GM23338 (cell line): ENCODE measurements around the gene GFOD1. TPM values are rescaled to one million over a fixed set of nuclear protein-coding genes. Genes with fewer than 3 reads are reported as not detected.

Experiments
- ATAC-seq: fragments of 200-7000 bp; cut with Tn5 transposase; 3 replicates; pipeline ENCODE4 v1.9.1; 2020
- DNase-seq: peaks from one replicate; pipeline ENCODE4 v3.0.0-alpha.2; 2015; ENCODE audit warnings: low spot score
- H2AFZ ChIP-seq: fragments of 200-600 bp; sonication (generic); 2 replicates; pipeline ENCODE4 v1.8.0; 2016; ENCODE audit warnings: antibody characterized with exemption, mild to moderate bottlenecking, moderate library complexity
- H3F3A ChIP-seq: fragments of 200-600 bp; sonication (generic); replicated peaks from 2 replicates; pipeline ENCODE4 v1.8.0; 2017; ENCODE audit warnings: antibody characterized with exemption, mixed run types, low read depth
- H3K27ac ChIP-seq: fragments of 200-600 bp; sonication (generic); 2 replicates; pipeline ENCODE4 v1.6.1; 2016; ENCODE audit warnings: low read depth
- H3K27me3 ChIP-seq: fragments of 200-600 bp; sonication (generic); 2 replicates; pipeline ENCODE4 v1.8.0; 2016; ENCODE audit warnings: mild to moderate bottlenecking, mixed run types, moderate library complexity; ENCODE audit not compliant: insufficient read depth
- H3K36me3 ChIP-seq: fragments of 200-600 bp; sonication (generic); 2 replicates; pipeline ENCODE4 v1.8.0; 2016; ENCODE audit warnings: mild to moderate bottlenecking; ENCODE audit not compliant: insufficient read depth
- H3K4me1 ChIP-seq: fragments of 200-600 bp; sonication (generic); 2 replicates; pipeline ENCODE4 v1.8.0; 2016; ENCODE audit warnings: mild to moderate bottlenecking, moderate library complexity; ENCODE audit not compliant: insufficient read depth
- H3K4me2 ChIP-seq: fragments of 200-600 bp; sonication (generic); 2 replicates; pipeline ENCODE4 v1.7.1; 2017; ENCODE audit warnings: mixed run types
- H3K4me3 ChIP-seq: fragments of 200-600 bp; sonication (generic); 2 replicates; pipeline ENCODE4 v1.6.1; 2016; ENCODE audit warnings: mixed run types
- H3K79me2 ChIP-seq: fragments of 200-600 bp; sonication (generic); replicated peaks from 2 replicates; pipeline ENCODE4 v1.8.0; 2017; ENCODE audit warnings: mild to moderate bottlenecking; ENCODE audit not compliant: insufficient read depth
- H3K9me2 ChIP-seq: fragments of 200-600 bp; sonication (generic); 2 replicates; pipeline ENCODE4 v1.8.0; 2017; ENCODE audit not compliant: insufficient read depth
- H4K20me1 ChIP-seq: fragments of 200-600 bp; sonication (generic); replicated peaks from 2 replicates; pipeline ENCODE4 v1.8.0; 2017; ENCODE audit warnings: mild to moderate bottlenecking; ENCODE audit not compliant: insufficient read depth
- H3K27ac Mint-ChIP-seq: 2 replicates; pipeline ENCODE4 v1.8.0; 2020; ENCODE audit warnings: inconsistent platforms, mild to moderate bottlenecking, moderate library complexity, mixed read lengths
- H3K27me3 Mint-ChIP-seq: 3 replicates; pipeline ENCODE4 v1.8.0; 2022; ENCODE audit warnings: low read depth, mild to moderate bottlenecking, moderate library complexity, mixed read lengths, inconsistent platforms; ENCODE audit not compliant: insufficient read depth, poor library complexity
- H3K36me3 Mint-ChIP-seq: 3 replicates; pipeline ENCODE4 v1.8.0; 2021; ENCODE audit warnings: low read depth, mild to moderate bottlenecking, inconsistent platforms, moderate library complexity, mixed read lengths
- H3K4me1 Mint-ChIP-seq: 3 replicates; pipeline ENCODE4 v1.8.0; 2020; ENCODE audit warnings: mild to moderate bottlenecking, inconsistent platforms, mixed read lengths
- H3K4me3 Mint-ChIP-seq: 3 replicates; pipeline ENCODE4 v1.8.0; 2021; ENCODE audit warnings: moderate library complexity, mild to moderate bottlenecking, inconsistent platforms, mixed read lengths
- H3K9me3 Mint-ChIP-seq: 3 replicates; pipeline ENCODE4 v1.8.0; 2020; ENCODE audit warnings: moderate library complexity, mild to moderate bottlenecking, inconsistent platforms, mixed read lengths
- CREB1 ChIP-seq: fragments of 250-450 bp; sonication (Bioruptor Pico); IDR thresholded peaks from 2 replicates; pipeline ENCODE4 v1.5.0; 2020; ENCODE audit warnings: low read depth, mild to moderate bottlenecking, moderate library complexity
- ETS1 ChIP-seq: IDR thresholded peaks from 2 replicates; pipeline ENCODE4 v1.6.1; 2016; ENCODE audit warnings: antibody characterized with exemption
- EZH2 ChIP-seq: fragments of 200-600 bp; sonication (generic); IDR thresholded peaks from one replicate; pipeline ENCODE4 v1.8.0; 2017; ENCODE audit warnings: antibody characterized with exemption, mild to moderate bottlenecking, low read depth; ENCODE audit not compliant: unreplicated experiment
- EZH2phosphoT487 ChIP-seq: fragments of 200-600 bp; sonication (generic); IDR thresholded peaks from one replicate; pipeline ENCODE4 v1.8.1; 2018; ENCODE audit warnings: antibody characterized with exemption; ENCODE audit not compliant: unreplicated experiment
- STAT1 ChIP-seq: IDR thresholded peaks from one replicate; pipeline ENCODE4 v1.6.1; 2016; ENCODE audit warnings: antibody characterized with exemption; ENCODE audit not compliant: unreplicated experiment
- ZNF114 ChIP-seq: fragments of 250-450 bp; sonication (Bioruptor Pico); IDR thresholded peaks from 2 replicates; pipeline ENCODE4 v1.5.0; 2020; ENCODE audit warnings: mild to moderate bottlenecking, moderate library complexity
- ZNF331 ChIP-seq: fragments of 250-450 bp; sonication (Bioruptor Pico); IDR thresholded peaks from 2 replicates; pipeline ENCODE4 v1.5.0; 2020; ENCODE audit warnings: low read depth, mild to moderate bottlenecking, moderate library complexity
- ZNF462 ChIP-seq: fragments of 250-450 bp; sonication (Bioruptor Pico); IDR thresholded peaks from 2 replicates; pipeline ENCODE4 v1.5.0; 2020; ENCODE audit warnings: mild to moderate bottlenecking, moderate library complexity
- polyA plus RNA-seq: library from polyadenylated mRNA; unstranded; fragments of >200 nt; fragmentation: Nextera tagmentation; extraction: Ambion mirVana; gene quantifications from 2 replicates; pipeline ENCODE4 v1.2.1, GENCODE V29; 2016
- total RNA-seq: library from RNA; depleted of rRNA; stranded (reverse); fragments of >200 nt; shearing (Covaris generic); gene quantifications from 2 replicates; pipeline ENCODE4 v1.2.3, GENCODE V29; 2014

Gene GFOD1
- total and polyA plus RNA-seq, 2 experiments from 2014 or later: 4.9 to 12.8 TPM

- TF ChIP-seq STAT1: no peak
- no peak for TF ChIP-seq CREB1 (CRISPR knock-in tag)
- no peak for TF ChIP-seq EZH2phosphoT487
Observed at GRCh38 chr6:13418844-13419243, 68.6 kb downstream of the GFOD1 start (continued).

GRCh38 chr6:13417954-13418353 is 69.4 kb downstream of the GFOD1 start:
- no peak overlapping the region for H3K4me3 ChIP-seq
- Mint-ChIP-seq H3K4me1 (peaks cover 64% of the 10 kb centered on the region), H3K36me3 (peaks cover 10% of the 10 kb centered on the region; the same call in 2 of the 3 replicates), H3K9me3 (no peaks in the 10 kb centered on the region), H3K27ac (no peak overlapping the region), H3K4me3 (no peak overlapping the region), H3K27me3 (peaks cover 13% of the 10 kb centered on the region)
- no peak for TF ChIP-seq ZNF331 (CRISPR knock-in tag)
- no peak for TF ChIP-seq ZNF462 (CRISPR knock-in tag)
- TF ChIP-seq EZH2phosphoT487: no peak
- no peak for TF ChIP-seq ETS1
- TF ChIP-seq CREB1 (CRISPR knock-in tag): no peak
- TF ChIP-seq ZNF114: no peak
- TF ChIP-seq EZH2: no peak
- no peak overlapping the region for H3K27ac ChIP-seq
- no peaks in the 10 kb centered on the region for H3K79me2 ChIP-seq
- no peaks in the 10 kb centered on the region for H4K20me1 ChIP-seq
- DNase-seq (no peak), ATAC-seq (no peak)
- no peak overlapping the region for H2AFZ ChIP-seq
- no peaks in the 10 kb centered on the region for H3K27me3 ChIP-seq
- no peaks in the 10 kb centered on the region for H3F3A ChIP-seq
- no peak overlapping the region for H3K4me2 ChIP-seq
- H3K4me1 ChIP-seq: peaks cover 19% of the 10 kb centered on the region
- H3K36me3 ChIP-seq: no peaks in the 10 kb centered on the region
- no peaks in the 10 kb centered on the region; the same call in 1 of the 2 replicates for H3K9me2 ChIP-seq
